ENCODE data around the gene LPP. TPM values are rescaled to one million over a fixed set of nuclear protein-coding genes. Genes with fewer than 3 reads are reported as not detected.

The LPP gene
- total and polyA plus RNA-seq, 2 of the 4 experiments (the other 2 are of a cell fraction): 16.0 to 130 TPM

GRCh38 chr3:188875413-188875812, 721.5 kb downstream of the LPP start:
- no peak overlapping the region for H3K9ac ChIP-seq (ENCODE audit: low read depth, low read length)
- H3K14ac ChIP-seq (replicated peaks; ENCODE audit: low read depth, low read length): no peak overlapping the region
- no peaks in the 10 kb centered on the region for H4K20me1 ChIP-seq (ENCODE audit: insufficient read depth, low read length)
- H3K4me1 ChIP-seq (ENCODE audit: control insufficient read depth, insufficient read depth, low read length): no peaks in the 10 kb centered on the region
- no peak overlapping the region for H3K18ac ChIP-seq (ENCODE audit: low read depth, low read length)
- H2AK9ac ChIP-seq (replicated peaks; ENCODE audit: low read depth, low read length, poor library complexity): no peak overlapping the region
- H2BK20ac ChIP-seq (ENCODE audit: low read depth, low read length): no peak overlapping the region
- peaks cover 11 to 20% of the 10 kb centered on the region in 2 experiments for H3K79me1 ChIP-seq (ENCODE audit: low read depth in 1 of 2, low read length in 2 of 2)
- POLR2A ChIA-PET (ENCODE audit: unreplicated experiment): no interaction called here
- no peak overlapping the region for H3K23ac ChIP-seq (ENCODE audit: low read depth, low read length)
- H3K27ac ChIP-seq (ENCODE audit: insufficient read depth, low read length): no peak overlapping the region
- H3K56ac ChIP-seq (ENCODE audit: extremely low read depth, insufficient read depth, low read length): no peak overlapping the region
- DNase-seq: no peak
- no peak overlapping the region for H2AFZ ChIP-seq (replicated peaks; ENCODE audit: low read length, poor library complexity)
- no CpG with 5 or more reads among the region's 1 CpG for WGBS, 2 experiments (ENCODE audit: extremely low coverage in 2 of 2, insufficient read length in 1 of 2)
- no peaks in the 10 kb centered on the region for H3K9me3 ChIP-seq (ENCODE audit: control insufficient read depth, insufficient read depth, low read length)
- no peak overlapping the region for H3K4ac ChIP-seq (ENCODE audit: low read depth, low read length)
- TF ChIP-seq USF2 (IDR thresholded peaks at IDR 0.05; ENCODE audit: low read depth, low read length) (no peak), CEBPB (IDR thresholded peaks at IDR 0.05; ENCODE audit: low read depth, low read length) (no peak), RAD21 (IDR thresholded peaks at IDR 0.05; ENCODE audit: low read length) (no peak), RFX5 (IDR thresholded peaks at IDR 0.05; ENCODE audit: low read depth, low read length) (no peak), CHD1 (IDR thresholded peaks at IDR 0.05; ENCODE audit: low read depth, low read length) (no peak), MAZ (IDR thresholded peaks at IDR 0.05; ENCODE audit: borderline replicate concordance, low read depth, low read length) (no peak), ELK1 (IDR thresholded peaks at IDR 0.05; ENCODE audit: borderline replicate concordance, low read depth, low read length) (no peak), NFE2L2 (IDR thresholded peaks at IDR 0.05; ENCODE audit: low read depth, low read length) (no peak), MAFK (IDR thresholded peaks at IDR 0.05; ENCODE audit: low read depth, low read length) (no peak), BHLHE40 (IDR thresholded peaks at IDR 0.05; ENCODE audit: low read depth, low read length) (no peak), SMC3 (IDR thresholded peaks at IDR 0.05; ENCODE audit: low read depth, low read length) (no peak), MXI1 (IDR thresholded peaks at IDR 0.05; ENCODE audit: borderline replicate concordance, low read depth, low read length) (no peak), CTCF (conservative IDR thresholded peaks at IDR 0.05; ENCODE audit: low read depth, low read length) (no peak), FOS (IDR thresholded peaks at IDR 0.05; ENCODE audit: low read depth, low read length) (no peak), RCOR1 (IDR thresholded peaks at IDR 0.05; ENCODE audit: insufficient replicate concordance, low read length) (no peak), POLR2A (IDR thresholded peaks at IDR 0.05; ENCODE audit: low read depth, low read length) (no peak)
- H4K5ac ChIP-seq (ENCODE audit: low read depth, low read length): no peak overlapping the region
- peaks cover 25% of the 10 kb centered on the region for H3K36me3 ChIP-seq (ENCODE audit: control insufficient read depth, insufficient read depth, low read length)
- ATAC-seq (ENCODE audit: low read depth): no peak
- no peak overlapping the region for H2BK15ac ChIP-seq (ENCODE audit: low read depth, low read length)
- no peak overlapping the region for H4K91ac ChIP-seq (ENCODE audit: insufficient read depth, low read depth, low read length)
- H3K9me1 ChIP-seq (ENCODE audit: insufficient read depth, low read length): peaks cover 6% of the 10 kb centered on the region
- CTCF ChIA-PET: interaction anchor here (0.6 kb wide), 1 partner anchor 21 kb away, joined by 4 read pairs; no protein-coding TSS in a partner anchor
- H4K8ac ChIP-seq (ENCODE audit: low read depth in 2 of 2, low read length in 2 of 2): no peak overlapping the region
- BruUV-seq (replicated peaks): no TSS peak
- no peak overlapping the region for H2BK5ac ChIP-seq (ENCODE audit: low read depth, low read length, poor library complexity, severe bottlenecking)
- dilution Hi-C loops (cut with HindIII; ENCODE audit: low sequenced_read_pairs, unreplicated experiment) (no loop called here), in situ Hi-C loops (cut with MboI; ENCODE audit: low sequenced_read_pairs) (no loop called here), intact Hi-C loops (cut with micrococcal nuclease) (no loop called here)
- H2BK120ac ChIP-seq (ENCODE audit: low read depth, low read length): no peak overlapping the region
- H3K27me3 ChIP-seq (ENCODE audit: control insufficient read depth, insufficient read depth, low read length): no peaks in the 10 kb centered on the region
- H3K4me3 ChIP-seq (ENCODE audit: insufficient read depth, low read depth, low read length): no peak overlapping the region
- no peak overlapping the region for H3K4me2 ChIP-seq (ENCODE audit: low read depth, low read length)
- no peak overlapping the region for H2AK5ac ChIP-seq (ENCODE audit: low read depth, low read length)
